Prostate gland (tissue), 2 donors: ENCODE results near the gene ZFP91. TPM values are rescaled to one million over a fixed set of nuclear protein-coding genes. Genes with fewer than 3 reads are reported as not detected.

Experiments used
- DNase-seq: peaks from one replicate; pipeline ENCODE4 v3.0.0-alpha.2; 2019; ENCODE audit warnings: low spot score
- H3K27ac ChIP-seq, 2 donors: fragments of 200-600 bp; sonication (generic); 2 replicates each; pipeline ENCODE4 v1.5.1; 2017 to 2019
- H3K27me3 ChIP-seq: fragments of 200-600 bp; sonication (generic); replicated peaks from 2 replicates; pipeline ENCODE4 v1.5.1; 2019; ENCODE audit not compliant: insufficient read depth
- H3K36me3 ChIP-seq, 2 donors: fragments of 200-600 bp; sonication (generic); 1 replicate in 1 of 2; 2 replicates in 1 of 2; pipeline versions ENCODE4 v1.5.1 to v1.8.1; 2017 to 2019
- H3K4me1 ChIP-seq: fragments of 200-600 bp; sonication (generic); replicated peaks from 2 replicates; pipeline ENCODE4 v1.5.1; 2019
- H3K4me3 ChIP-seq, 2 donors: fragments of 200-600 bp; sonication (generic); 2 replicates each; pipeline ENCODE4 v1.5.1; 2017 to 2019
- H3K9me3 ChIP-seq: fragments of 200-600 bp; sonication (generic); 2 replicates; pipeline ENCODE4 v1.5.1; 2017
- CTCF ChIP-seq, 4 experiments: fragments of 200-600 bp in 2 of 4; fragments of 450-650 bp in 2 of 4; sonication (generic) in 2 of 4; IDR thresholded peaks; 1 replicate in 3 of 4; 2 replicates in 1 of 4; pipeline ENCODE4 v1.5.1; 2016 to 2019; ENCODE audit warnings: antibody characterized with exemption in 4 of 4, mild to moderate bottlenecking in 2 of 4, moderate library complexity in 2 of 4
- POLR2A ChIP-seq: fragments of 450-650 bp; IDR thresholded peaks from one replicate; pipeline ENCODE4 v1.6.1; 2016; ENCODE audit warnings: antibody characterized with exemption, mild to moderate bottlenecking
- POLR2AphosphoS5 ChIP-seq: sonication (generic); formaldehyde crosslinking; IDR thresholded peaks from one replicate; pipeline ENCODE4 v1.6.1; 2017; ENCODE audit warnings: antibody characterized with exemption
- WGBS: methylation state at CpG from one replicate; pipeline ENCODE4 v1.1.5; 2018; 5-methylcytosine and 5-hydroxymethylcytosine counted together
- intact Hi-C: fragments of 100-400 bp; cut with DNase I; formaldehyde crosslinking; loops from one replicate; pipeline ENCODE4 v1.14.2; 2022
- total RNA-seq, 2 donors: library from RNA; depleted of rRNA; stranded (reverse); fragments of >200 nt; gene quantifications; one replicate each; pipeline ENCODE4 v1.1.0, GENCODE V29; 2016

The ZFP91 gene
- total RNA-seq, 2 donors from 2014 or later, result 34.0 to 70.7 TPM

DNA sequence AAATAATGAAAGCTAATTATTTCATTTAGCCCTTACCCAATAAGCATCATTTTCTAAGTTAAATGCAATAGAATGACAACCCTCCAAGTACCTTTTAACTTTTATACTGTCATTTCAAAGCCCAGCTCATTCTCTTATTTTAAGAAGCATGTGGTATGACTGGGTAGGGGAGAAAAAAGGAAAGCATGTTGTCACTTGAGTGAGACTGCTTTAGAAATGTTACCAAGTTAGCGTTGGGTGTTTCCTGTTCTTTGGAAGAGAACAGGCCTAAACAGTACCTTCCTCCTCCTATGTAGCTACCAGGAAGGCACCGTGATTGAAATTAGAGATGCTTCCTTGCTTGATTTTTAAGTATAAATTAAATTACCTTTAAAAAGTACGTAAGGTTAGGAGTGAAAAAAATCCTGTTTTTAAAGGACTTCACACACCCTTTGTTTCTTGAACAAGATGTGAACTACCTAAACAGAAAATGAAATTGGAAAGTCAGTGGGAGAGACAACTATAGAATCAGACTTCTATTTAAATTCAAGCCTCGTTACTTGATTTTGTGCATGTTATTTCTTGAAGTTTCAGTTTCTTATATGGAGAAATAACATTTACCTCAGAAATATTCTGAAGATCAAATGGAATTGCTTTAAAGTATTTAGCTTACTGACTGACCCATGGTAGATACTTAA, 42.9 kb downstream of the ZFP91 start:
- H3K27me3 ChIP-seq, result no peaks in the 10 kb centered on the region
- no peak for TF ChIP-seq CTCF (IDR thresholded peaks at IDR 0.05)
- TF ChIP-seq POLR2AphosphoS5, result no peak
- TF ChIP-seq POLR2A, result no peak
- H3K4me3 ChIP-seq, result no peak overlapping the region
- intact Hi-C loops, result no loop called here
- H3K36me3 ChIP-seq, result peaks cover 0 to 3% of the 10 kb centered on the region in 2 donors
- 70% methylated on average over 4 of the region's 4 CpGs for WGBS
- H3K9me3 ChIP-seq, result no peaks in the 10 kb centered on the region
- H3K4me1 ChIP-seq, result no peaks in the 10 kb centered on the region
- DNase-seq, result no peak
- H3K27ac ChIP-seq, result no peak overlapping the region

DNA sequence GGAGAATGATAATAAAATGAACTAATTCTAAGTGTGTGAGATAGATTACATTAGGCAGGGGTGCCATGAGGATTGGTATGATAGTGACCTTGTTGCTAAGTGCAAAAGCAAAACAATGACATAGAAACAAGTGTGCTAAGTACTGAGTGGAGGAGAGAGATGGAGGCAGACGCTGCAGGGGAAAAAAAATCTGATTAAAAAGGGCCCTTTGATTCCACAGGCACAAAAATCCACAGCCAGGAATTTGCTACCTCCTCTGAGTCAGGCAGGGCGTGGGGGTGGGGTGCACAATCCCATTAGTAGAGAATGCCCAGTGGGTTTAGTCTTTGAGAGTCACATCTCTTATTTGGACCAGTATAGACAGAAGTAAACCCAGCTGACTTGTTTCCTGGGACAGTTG, 43.5 kb downstream of the ZFP91 start, which contains the start of gene CNTF:
CNTF (plus strand) TSS at position 322 of the 400 bp plus-strand sequence. CDS start 88 bp downstream, outside the sequence.
- Histone ChIP-seq H3K4me3 (no peak within 1 kb of the TSS), H3K27ac (no peak within 1 kb of the TSS), H3K36me3 (peaks cover 0 to 3% of the 10 kb centered on the region in 2 donors), H3K9me3 (no peaks in the 10 kb centered on the region), H3K4me1 (no peaks in the 10 kb centered on the region), H3K27me3 (no peaks in the 10 kb centered on the region)
- TF ChIP-seq POLR2AphosphoS5 (no peak), POLR2A (no peak), CTCF (IDR thresholded peaks at IDR 0.05) (no peak)
- intact Hi-C loops, result no loop called here
- WGBS, result 63% methylated on average over 2 of the region's 2 CpGs
- DNase-seq, result no peak

DNA sequence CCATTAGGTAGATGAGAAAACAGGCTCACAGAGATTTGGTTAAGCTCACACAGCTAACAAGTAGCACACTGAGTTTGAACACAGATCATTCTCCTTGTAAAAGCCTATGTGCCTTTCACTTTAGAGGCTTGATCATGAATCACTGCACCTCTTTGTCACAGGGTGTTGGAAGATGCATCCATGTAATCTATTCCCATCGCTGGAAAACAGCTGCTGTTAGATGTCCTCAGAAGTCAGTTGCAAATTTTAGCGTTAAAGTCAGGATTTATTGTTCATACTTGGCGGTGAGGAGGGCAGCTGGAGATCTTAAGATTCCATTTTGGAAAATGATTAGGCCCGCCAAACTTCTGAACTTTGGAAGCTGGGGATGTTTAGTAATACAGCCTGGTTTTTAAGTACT, 46.2 kb downstream of the ZFP91 start:
- DNase-seq, result no peak
- H3K9me3 ChIP-seq, result no peaks in the 10 kb centered on the region
- TF ChIP-seq POLR2A, result no peak
- TF ChIP-seq POLR2AphosphoS5, result no peak
- no peak for TF ChIP-seq CTCF (IDR thresholded peaks at IDR 0.05)
- intact Hi-C loops, result no loop called here
- H3K36me3 ChIP-seq, result no peaks in the 10 kb centered on the region
- H3K27me3 ChIP-seq, result no peaks in the 10 kb centered on the region
- H3K4me1 ChIP-seq, result no peaks in the 10 kb centered on the region
- 87% methylated on average over 4 of the region's 4 CpGs for WGBS
- no peak overlapping the region for H3K4me3 ChIP-seq
- H3K27ac ChIP-seq, result no peak overlapping the region

DNA sequence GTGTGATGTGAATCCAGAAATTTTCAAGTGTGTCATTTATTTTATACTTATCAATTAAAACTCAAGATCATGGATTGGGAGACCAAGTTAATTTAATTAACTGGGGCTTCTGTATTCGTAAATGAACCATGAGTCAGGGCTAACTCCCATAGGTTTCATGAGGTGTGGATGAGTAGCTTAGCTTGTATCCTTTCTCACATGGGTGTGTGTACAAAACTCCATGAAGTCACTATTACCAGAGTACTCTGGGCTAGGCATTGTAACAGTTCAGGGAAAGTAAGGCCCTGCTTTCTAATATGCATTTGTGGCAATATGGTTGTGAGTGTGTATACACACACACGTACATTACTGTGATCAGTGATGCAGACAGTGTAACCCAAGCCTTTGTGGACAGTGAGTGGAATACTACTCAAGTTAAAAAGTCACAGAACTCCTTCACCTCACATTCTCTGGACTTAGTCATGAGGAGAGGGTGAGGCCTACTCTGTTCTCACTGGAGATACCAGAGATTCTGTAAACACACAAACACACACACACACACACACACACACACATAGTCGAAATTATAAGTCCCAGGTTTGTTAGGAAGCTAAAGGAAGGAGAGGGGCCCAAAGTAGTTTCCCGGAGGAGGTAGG, 47.1 kb downstream of the ZFP91 start:
- no peak for DNase-seq
- Histone ChIP-seq H3K4me3 (no peak overlapping the region), H3K27ac (no peak overlapping the region), H3K36me3 (no peaks in the 10 kb centered on the region), H3K9me3 (no peaks in the 10 kb centered on the region), H3K4me1 (no peaks in the 10 kb centered on the region), H3K27me3 (no peaks in the 10 kb centered on the region)
- WGBS, result 92% methylated on average over 4 of the region's 4 CpGs
- TF ChIP-seq POLR2A (no peak), CTCF (IDR thresholded peaks at IDR 0.05) (no peak), POLR2AphosphoS5 (no peak)
- intact Hi-C loops, result no loop called here
